ENCODE measurements around the gene PRSS38.

PRSS38 gene

DNA sequence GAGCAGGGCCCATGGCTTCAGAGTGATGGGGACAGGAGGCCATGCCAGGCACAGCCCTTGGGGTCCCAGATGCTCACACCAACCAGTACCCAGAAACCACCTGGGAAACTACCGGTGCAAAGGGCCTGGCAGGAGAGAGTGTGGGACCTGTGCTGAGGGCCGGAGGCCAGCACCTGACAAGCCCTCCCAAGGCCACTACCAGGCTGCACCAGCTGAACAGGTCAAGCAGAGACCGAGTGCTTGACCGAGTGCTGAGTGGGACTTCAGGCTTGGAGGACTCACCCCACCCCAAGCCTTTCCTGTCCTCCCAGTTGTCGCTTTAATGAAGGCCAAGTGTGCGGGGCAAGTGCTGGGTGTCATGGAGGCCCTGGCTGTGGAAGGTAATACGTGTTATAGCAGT, 43.7 kb upstream of the PRSS38 start:
- Histone ChIP-seq H3K9ac (ENCODE audit: low read length) (no peak overlapping the region), H3K4me3 (ENCODE audit: low read length) (no peak overlapping the region), H3K27ac (ENCODE audit: low read length) (no peak overlapping the region), H3K9me3 (ENCODE audit: control insufficient read depth, low read depth, low read length) (no peaks in the 10 kb centered on the region), H3K36me3 (ENCODE audit: control insufficient read depth, low read depth, low read length) (peaks cover 20% of the 10 kb centered on the region), H3K4me1 (ENCODE audit: control insufficient read depth, low read depth, low read length) (no peaks in the 10 kb centered on the region), H3K27me3 (ENCODE audit: control insufficient read depth, insufficient read depth, low read length) (no peaks in the 10 kb centered on the region)

DNA sequence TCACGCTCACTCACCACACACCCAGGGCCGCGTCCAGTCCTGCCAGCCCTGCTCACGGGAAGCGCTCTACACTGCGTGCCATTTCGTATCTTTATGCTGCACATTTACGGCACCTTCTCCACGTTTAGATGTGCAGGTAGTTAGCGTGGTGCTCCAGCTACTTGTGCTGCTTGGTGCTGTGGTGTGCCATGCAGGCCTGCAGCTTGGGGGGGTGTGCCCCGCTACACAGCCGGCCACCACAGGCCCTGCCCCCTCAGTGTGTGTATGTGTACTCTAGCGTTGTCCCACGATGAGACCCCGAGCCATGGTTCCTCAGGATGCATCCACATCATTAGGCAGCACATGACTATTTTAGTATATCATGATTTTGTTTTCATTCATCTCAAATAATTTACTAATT, 41.9 kb upstream of the PRSS38 start:
- H3K4me3 ChIP-seq (ENCODE audit: low read length): no peak overlapping the region
- no peaks in the 10 kb centered on the region for H3K9me3 ChIP-seq (ENCODE audit: control insufficient read depth, low read depth, low read length)
- no peak overlapping the region for H3K9ac ChIP-seq (ENCODE audit: low read length)
- H3K27me3 ChIP-seq (ENCODE audit: control insufficient read depth, insufficient read depth, low read length): no peaks in the 10 kb centered on the region
- H3K27ac ChIP-seq (ENCODE audit: low read length): no peak overlapping the region
- peaks cover 11% of the 10 kb centered on the region for H3K36me3 ChIP-seq (ENCODE audit: control insufficient read depth, low read depth, low read length)
- no peaks in the 10 kb centered on the region for H3K4me1 ChIP-seq (ENCODE audit: control insufficient read depth, low read depth, low read length)

DNA sequence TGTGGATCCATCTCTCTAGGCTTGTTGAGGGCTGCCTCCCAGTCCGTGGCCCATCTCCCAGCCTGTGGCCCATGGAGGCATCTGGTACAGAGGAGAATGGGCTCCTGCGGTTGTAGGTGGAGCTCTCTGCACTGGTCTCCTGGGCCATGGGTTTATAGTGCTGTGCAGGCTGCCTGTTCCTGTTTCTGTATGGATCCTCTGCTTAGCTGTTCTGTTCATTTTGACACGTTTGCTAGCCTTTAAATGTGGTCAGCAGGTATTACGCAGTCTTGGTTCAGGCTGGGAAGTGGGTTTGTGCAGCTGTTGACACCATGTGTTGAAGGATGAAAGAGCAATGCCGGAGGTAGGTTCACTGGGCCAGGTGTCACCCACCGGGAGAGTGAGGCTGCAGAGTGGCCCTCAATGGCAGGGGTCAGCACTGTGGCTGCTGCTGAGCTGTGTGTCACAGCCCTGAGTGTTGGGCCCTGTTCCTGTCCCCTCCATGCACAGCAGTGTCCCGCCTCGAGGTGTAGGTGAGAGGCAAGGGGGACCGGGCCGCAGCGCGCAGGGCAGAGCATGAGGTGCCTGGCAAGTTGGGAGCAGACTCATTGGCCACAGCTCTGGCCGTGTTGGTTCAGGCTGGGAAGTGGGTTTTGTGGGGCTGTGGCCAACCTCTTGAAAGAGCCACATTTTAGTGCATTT, 41.3 kb upstream of the PRSS38 start:
- Histone ChIP-seq H3K4me1 (ENCODE audit: control insufficient read depth, low read depth, low read length) (no peaks in the 10 kb centered on the region), H3K27me3 (ENCODE audit: control insufficient read depth, insufficient read depth, low read length) (no peaks in the 10 kb centered on the region), H3K9ac (ENCODE audit: low read length) (no peak overlapping the region)

DNA sequence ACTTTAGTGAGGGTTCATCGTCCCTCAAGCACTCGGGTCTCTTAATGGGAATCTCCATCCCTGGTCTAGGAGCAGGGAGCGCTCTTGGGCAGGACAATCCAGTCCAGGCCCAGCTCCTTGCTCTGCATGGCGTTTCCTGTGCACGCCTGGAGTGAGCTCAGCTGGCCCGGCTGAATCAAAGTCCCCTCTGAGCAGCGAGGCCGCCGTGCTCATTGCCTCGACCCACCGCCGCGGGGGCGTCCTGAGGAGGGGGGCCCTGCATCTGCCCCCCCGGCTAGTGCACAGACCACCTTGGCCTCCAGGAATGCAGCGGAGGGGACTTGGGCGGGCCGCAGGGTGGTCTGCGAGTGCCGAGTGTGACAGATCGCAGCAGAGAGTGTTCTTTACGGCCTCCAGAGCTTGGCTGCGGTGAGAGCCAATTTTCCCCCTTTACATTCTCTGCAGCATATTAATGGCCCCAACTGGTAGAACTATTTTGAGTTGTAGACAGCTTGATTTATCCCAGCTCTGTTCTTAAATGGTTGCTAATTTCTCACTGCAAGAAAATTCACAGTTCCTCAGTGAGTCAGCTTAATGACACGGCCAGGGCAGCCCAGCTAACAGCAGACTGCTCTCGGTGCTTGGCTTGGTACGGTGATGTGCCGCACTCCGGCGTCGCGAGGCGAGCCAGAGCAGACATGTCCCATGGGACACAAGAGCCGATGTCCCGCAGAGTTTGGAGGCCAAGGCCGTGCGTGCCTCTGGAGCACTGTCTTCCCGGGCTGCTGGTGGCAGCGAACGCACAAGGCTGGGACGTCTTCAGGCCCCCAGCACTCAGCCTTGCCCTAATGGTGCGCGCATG, 40.4 kb upstream of the PRSS38 start:
- Histone ChIP-seq H3K9me3 (ENCODE audit: control insufficient read depth, low read depth, low read length) (no peaks in the 10 kb centered on the region), H3K27me3 (ENCODE audit: control insufficient read depth, insufficient read depth, low read length) (no peaks in the 10 kb centered on the region), H3K36me3 (ENCODE audit: control insufficient read depth, low read depth, low read length) (peaks cover 11% of the 10 kb centered on the region), H3K27ac (ENCODE audit: low read length) (no peak overlapping the region), H3K4me1 (ENCODE audit: control insufficient read depth, low read depth, low read length) (no peaks in the 10 kb centered on the region), H3K9ac (ENCODE audit: low read length) (no peak overlapping the region), H3K4me3 (ENCODE audit: low read length) (no peak overlapping the region)

More for the DNA sequence above, 41.3 kb upstream of the PRSS38 start:
- no peak overlapping the region for H3K4me3 ChIP-seq (ENCODE audit: low read length)
- no peaks in the 10 kb centered on the region for H3K9me3 ChIP-seq (ENCODE audit: control insufficient read depth, low read depth, low read length)
- peaks cover 11% of the 10 kb centered on the region for H3K36me3 ChIP-seq (ENCODE audit: control insufficient read depth, low read depth, low read length)
- no peak overlapping the region for H3K27ac ChIP-seq (ENCODE audit: low read length)

DNA sequence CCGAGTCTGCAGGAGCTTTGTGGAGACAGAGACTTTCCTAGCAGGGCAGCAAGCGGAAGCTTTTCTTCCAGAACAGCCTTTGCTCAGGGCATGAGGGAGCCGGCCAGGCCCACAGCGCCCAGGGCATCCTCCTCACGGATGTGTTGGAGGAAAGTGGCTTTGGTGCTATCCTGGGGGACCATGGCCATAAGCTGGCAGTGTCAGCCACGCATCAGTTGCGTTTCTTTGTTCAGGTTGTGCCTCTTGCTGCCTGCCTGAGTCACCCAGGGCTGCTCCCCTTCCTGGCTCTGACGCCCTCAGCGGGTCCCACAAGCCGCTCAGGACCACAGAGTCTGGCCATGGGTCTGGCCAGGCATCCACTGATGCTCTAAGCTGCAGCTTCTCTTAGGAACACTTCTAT, 39.6 kb upstream of the PRSS38 start:
- H3K9me3 ChIP-seq (ENCODE audit: control insufficient read depth, low read depth, low read length): no peaks in the 10 kb centered on the region
- no peaks in the 10 kb centered on the region for H3K27me3 ChIP-seq (ENCODE audit: control insufficient read depth, insufficient read depth, low read length)
- no peaks in the 10 kb centered on the region for H3K4me1 ChIP-seq (ENCODE audit: control insufficient read depth, low read depth, low read length)
- H3K36me3 ChIP-seq (ENCODE audit: control insufficient read depth, low read depth, low read length): peaks cover 10% of the 10 kb centered on the region
- no peak overlapping the region for H3K9ac ChIP-seq (ENCODE audit: low read length)
- no peak overlapping the region for H3K4me3 ChIP-seq (ENCODE audit: low read length)
- H3K27ac ChIP-seq (ENCODE audit: low read length): no peak overlapping the region

DNA sequence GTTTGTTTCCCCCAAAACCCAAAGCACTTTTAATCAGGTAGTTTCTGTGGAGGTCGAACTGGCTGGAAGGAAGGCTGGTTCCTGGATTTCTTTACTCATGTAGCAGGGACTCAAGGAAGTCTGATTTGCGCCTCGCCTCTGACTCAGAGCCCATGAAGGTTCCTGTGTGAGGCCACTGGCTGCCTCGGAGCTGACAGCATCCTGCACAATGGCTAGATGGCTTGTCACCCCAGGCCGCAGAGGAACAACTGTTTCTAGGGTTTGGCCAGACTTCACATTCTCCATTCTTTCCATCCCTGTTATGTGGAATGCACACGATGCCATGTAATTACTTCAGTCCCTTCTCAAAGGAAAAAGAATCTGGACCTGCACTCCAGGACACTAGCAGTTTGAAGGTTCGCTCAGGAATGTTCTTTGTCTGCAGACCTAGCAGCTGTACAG, 39.1 kb upstream of the PRSS38 start:
- no peak overlapping the region for H3K9ac ChIP-seq (ENCODE audit: low read length)
- H3K4me3 ChIP-seq (ENCODE audit: low read length): no peak overlapping the region
- no peak overlapping the region for H3K27ac ChIP-seq (ENCODE audit: low read length)
- H3K27me3 ChIP-seq (ENCODE audit: control insufficient read depth, insufficient read depth, low read length): no peaks in the 10 kb centered on the region
- H3K4me1 ChIP-seq (ENCODE audit: control insufficient read depth, low read depth, low read length): no peaks in the 10 kb centered on the region
- H3K9me3 ChIP-seq (ENCODE audit: control insufficient read depth, low read depth, low read length): no peaks in the 10 kb centered on the region
- peaks cover 11% of the 10 kb centered on the region for H3K36me3 ChIP-seq (ENCODE audit: control insufficient read depth, low read depth, low read length)

DNA sequence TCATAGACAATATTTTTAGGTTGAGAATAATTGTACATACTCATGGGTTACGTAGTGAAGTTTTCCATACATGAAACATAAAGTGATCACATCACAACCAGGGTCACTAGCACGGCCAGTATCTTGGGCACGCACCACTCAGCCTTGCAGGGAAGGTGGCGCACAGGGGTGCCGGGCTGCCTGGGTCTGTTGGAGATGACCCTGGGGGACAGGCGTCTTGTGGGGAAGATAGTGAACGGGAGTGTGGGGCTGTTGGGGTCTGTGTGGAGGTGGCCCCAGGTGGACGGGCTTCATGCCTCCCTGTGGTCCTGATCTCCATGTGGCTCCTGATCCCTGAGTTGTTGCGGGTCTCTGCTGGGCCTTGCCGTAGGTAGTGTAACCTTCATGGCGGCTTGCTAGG, 38.3 kb upstream of the PRSS38 start:
- H3K9me3 ChIP-seq (ENCODE audit: control insufficient read depth, low read depth, low read length): no peaks in the 10 kb centered on the region
- H3K4me3 ChIP-seq (ENCODE audit: low read length): no peak overlapping the region
- H3K36me3 ChIP-seq (ENCODE audit: control insufficient read depth, low read depth, low read length): peaks cover 11% of the 10 kb centered on the region
- H3K4me1 ChIP-seq (ENCODE audit: control insufficient read depth, low read depth, low read length): no peaks in the 10 kb centered on the region
- no peak overlapping the region for H3K27ac ChIP-seq (ENCODE audit: low read length)
- no peaks in the 10 kb centered on the region for H3K27me3 ChIP-seq (ENCODE audit: control insufficient read depth, insufficient read depth, low read length)
- no peak overlapping the region for H3K9ac ChIP-seq (ENCODE audit: low read length)

DNA sequence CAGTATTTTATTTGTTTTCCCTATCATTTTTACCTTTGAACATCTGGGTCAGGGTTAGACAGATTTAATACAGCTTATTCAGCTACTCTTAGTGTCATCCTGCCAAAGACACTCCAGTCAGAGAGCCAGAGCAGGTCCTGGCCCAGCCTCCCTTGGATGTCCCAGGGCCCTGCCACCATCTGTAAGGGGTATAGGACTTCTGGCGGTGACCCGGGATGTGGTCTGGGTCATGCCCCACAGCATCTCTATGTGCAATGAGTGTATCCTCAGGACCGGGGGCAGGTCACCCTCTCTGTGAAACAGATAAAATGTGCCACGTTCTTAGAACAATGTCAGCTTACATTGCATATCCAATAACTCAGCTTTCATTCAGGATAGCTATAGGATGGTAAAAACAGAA, 37.8 kb upstream of the PRSS38 start:
- no peak overlapping the region for H3K9ac ChIP-seq (ENCODE audit: low read length)
- peaks cover 11% of the 10 kb centered on the region for H3K36me3 ChIP-seq (ENCODE audit: control insufficient read depth, low read depth, low read length)
- no peaks in the 10 kb centered on the region for H3K4me1 ChIP-seq (ENCODE audit: control insufficient read depth, low read depth, low read length)
- H3K4me3 ChIP-seq (ENCODE audit: low read length): no peak overlapping the region
- no peak overlapping the region for H3K27ac ChIP-seq (ENCODE audit: low read length)
- H3K27me3 ChIP-seq (ENCODE audit: control insufficient read depth, insufficient read depth, low read length): no peaks in the 10 kb centered on the region
- no peaks in the 10 kb centered on the region for H3K9me3 ChIP-seq (ENCODE audit: control insufficient read depth, low read depth, low read length)

DNA sequence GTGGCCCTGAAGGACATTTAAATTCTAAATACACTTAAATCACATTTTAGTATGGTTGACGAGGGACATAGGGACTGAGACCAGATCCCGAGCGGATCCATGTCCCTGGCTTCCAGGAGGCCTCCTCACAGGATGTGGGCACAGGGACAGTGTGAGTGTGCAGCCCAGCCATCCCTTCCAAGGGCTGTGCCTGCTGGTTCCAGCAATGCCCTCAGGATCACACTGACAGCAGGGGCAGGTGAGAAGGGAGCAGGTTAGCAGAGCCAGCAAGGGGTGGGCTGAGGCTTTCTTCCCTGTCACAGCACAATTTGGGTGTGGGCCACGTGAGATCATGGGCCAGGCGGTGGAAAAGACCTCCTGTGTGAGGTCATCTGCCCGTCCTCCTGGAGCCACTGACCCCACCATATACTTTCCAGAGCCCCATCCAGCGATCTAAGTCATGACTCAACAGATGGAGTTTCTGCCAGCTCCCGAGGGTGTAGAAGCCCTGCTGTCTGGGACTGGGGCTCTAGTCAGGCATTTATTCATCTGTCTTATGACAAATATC, 37.0 kb upstream of the PRSS38 start:
- Histone ChIP-seq H3K27ac (ENCODE audit: low read length) (no peak overlapping the region), H3K4me3 (ENCODE audit: low read length) (no peak overlapping the region), H3K27me3 (ENCODE audit: control insufficient read depth, insufficient read depth, low read length) (no peaks in the 10 kb centered on the region), H3K4me1 (ENCODE audit: control insufficient read depth, low read depth, low read length) (no peaks in the 10 kb centered on the region), H3K36me3 (ENCODE audit: control insufficient read depth, low read depth, low read length) (peaks cover 11% of the 10 kb centered on the region), H3K9me3 (ENCODE audit: control insufficient read depth, low read depth, low read length) (no peaks in the 10 kb centered on the region), H3K9ac (ENCODE audit: low read length) (no peak overlapping the region)

DNA sequence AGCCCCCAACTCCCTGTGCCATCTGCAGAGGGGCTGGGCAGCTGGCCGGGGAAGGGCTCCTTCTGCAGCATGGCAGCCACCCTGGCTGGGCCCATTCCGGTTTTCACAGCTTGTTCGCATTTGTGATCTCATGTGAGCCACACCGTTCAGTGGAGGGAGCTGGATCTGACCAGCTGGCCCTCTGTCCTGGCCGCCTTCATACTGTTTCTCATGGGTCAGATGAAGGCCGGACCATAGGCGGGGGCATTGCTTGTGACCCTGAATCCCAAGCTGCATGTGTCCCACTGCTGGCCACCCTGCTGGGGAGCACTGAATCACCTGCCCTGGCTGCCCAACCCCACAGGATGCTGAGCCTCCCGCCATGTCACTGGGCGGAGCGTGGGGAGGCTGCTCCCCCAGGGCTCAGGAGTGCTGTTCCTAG, 36.4 kb upstream of the PRSS38 start:
- Histone ChIP-seq H3K4me1 (ENCODE audit: control insufficient read depth, low read depth, low read length) (no peaks in the 10 kb centered on the region), H3K36me3 (ENCODE audit: control insufficient read depth, low read depth, low read length) (peaks cover 11% of the 10 kb centered on the region), H3K27me3 (ENCODE audit: control insufficient read depth, insufficient read depth, low read length) (no peaks in the 10 kb centered on the region), H3K9me3 (ENCODE audit: control insufficient read depth, low read depth, low read length) (no peaks in the 10 kb centered on the region), H3K4me3 (ENCODE audit: low read length) (no peak overlapping the region), H3K9ac (ENCODE audit: low read length) (no peak overlapping the region), H3K27ac (ENCODE audit: low read length) (no peak overlapping the region)

DNA sequence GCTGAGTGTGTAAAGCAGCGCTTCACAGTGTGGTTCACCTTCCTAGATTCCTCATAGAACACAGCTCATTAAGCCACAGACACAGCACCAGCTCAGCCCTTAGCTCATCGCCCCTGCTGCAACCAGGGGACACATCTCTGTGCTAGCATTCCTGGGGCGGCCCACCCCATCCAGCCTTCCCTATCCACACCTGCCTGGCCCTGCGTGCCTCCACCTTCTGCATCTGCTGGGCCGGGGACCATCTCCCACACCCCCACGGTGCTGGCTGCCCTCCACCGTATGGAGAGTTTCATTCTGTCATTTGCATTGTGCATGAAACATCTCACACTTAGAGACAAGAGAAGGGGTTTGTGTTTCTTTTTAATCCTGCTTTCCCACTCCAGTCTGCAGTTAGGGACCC, 35.8 kb upstream of the PRSS38 start:
- Histone ChIP-seq H3K9me3 (ENCODE audit: control insufficient read depth, low read depth, low read length) (no peaks in the 10 kb centered on the region), H3K27ac (ENCODE audit: low read length) (no peak overlapping the region), H3K9ac (ENCODE audit: low read length) (no peak overlapping the region), H3K36me3 (ENCODE audit: control insufficient read depth, low read depth, low read length) (peaks cover 11% of the 10 kb centered on the region), H3K27me3 (ENCODE audit: control insufficient read depth, insufficient read depth, low read length) (no peaks in the 10 kb centered on the region), H3K4me1 (ENCODE audit: control insufficient read depth, low read depth, low read length) (no peaks in the 10 kb centered on the region), H3K4me3 (ENCODE audit: low read length) (no peak overlapping the region)

Measured in iPS-18a (cell line).